ENCODE results near the gene MEIG1.
A peak's percentile ranks its signal among the peaks of the same experiment; 100 is the strongest.
"Not testable (repeated sequence)": the region's sequence is repeated elsewhere in the genome, so short reads cannot be mapped to it uniquely, and the experiment has no call there.

The MEIG1 gene

DNA sequence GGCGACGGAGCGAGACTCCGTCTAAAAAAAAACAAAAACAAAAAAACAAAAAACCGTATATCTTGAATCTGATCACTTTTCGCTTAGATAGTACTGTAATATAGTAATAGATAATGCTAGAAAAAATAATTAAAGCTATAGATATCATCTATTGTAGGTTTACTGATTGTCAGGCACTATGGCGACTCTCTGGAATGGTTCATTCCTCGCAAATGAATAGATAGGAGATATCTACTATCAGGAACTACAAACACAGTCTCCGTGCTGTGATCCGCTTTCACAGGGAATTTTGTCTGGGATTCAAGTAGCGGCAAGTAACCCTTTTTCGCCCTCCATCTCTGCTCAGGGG lies 342 bp upstream of the MEIG1 start:
- DNase-seq, result no peak

DNA sequence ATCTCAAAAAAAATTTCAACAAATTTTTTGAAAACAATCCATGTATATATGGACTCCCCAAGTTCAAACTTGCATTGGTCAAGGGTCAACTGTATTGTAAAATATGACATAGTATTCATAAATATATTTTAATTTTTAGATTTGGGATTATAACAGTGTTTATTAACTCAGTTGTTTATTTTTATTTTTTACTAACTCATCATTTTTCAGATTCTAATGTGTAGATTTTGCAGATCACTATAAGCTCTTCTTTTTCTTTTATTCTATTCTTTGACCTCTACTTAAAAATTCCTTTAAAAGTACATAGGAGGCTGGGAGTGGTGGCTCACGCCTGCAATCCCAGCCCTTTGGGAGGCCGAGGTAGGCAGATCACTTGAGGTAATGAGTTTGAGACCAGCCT lies 8.7 kb downstream of the MEIG1 start:
- DNase-seq, result no peak

- DNase-seq, result no peak
Measured at GRCh38 chr10:14971867-14972448, 12.8 kb downstream of the MEIG1 start.

DNA sequence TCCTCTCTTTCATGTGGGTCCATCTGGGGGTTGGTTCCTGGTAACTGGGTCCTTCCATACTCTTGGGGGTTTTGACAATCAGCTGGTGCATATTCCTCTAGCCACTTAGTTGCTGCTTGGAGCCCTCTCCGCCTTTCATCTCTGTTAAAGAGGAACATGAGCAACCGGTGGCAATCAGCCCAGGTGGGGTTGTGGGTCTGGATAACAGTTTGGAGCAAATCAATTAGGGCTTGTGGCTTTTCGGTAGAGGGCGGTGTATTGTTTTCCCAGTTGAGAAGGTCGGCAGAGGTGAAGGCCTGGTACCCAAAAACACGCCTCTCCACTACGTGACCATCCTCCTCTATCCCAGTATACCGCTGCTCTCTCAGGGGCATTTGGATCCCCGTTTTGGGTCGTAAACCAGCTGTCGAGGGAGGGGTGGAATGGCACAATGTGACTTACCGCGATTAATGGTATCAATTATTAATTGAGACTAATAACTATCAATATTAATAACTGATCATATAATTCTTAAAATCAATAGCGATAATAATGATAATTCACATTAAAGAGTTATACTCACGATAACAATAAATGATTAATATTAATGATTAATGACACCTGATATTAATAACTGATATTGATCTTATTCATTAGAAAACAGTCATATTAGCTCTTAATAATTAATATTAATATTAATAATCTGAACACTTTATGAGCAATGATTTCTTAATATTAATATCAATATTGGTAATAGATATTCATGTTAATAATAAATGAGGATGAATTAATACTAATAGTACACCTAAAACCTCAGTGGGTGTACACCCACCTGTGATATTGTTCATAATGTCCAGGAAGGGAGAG lies 15.2 kb downstream of the MEIG1 start:
- DNase-seq, result not testable (repeated sequence)

- no peak for DNase-seq
Measured at GRCh38 chr10:14975672-14976273, 16.6 kb downstream of the MEIG1 start.

- no peak for DNase-seq
Measured at GRCh38 chr10:14982744-14983143, 23.6 kb downstream of the MEIG1 start.

DNA sequence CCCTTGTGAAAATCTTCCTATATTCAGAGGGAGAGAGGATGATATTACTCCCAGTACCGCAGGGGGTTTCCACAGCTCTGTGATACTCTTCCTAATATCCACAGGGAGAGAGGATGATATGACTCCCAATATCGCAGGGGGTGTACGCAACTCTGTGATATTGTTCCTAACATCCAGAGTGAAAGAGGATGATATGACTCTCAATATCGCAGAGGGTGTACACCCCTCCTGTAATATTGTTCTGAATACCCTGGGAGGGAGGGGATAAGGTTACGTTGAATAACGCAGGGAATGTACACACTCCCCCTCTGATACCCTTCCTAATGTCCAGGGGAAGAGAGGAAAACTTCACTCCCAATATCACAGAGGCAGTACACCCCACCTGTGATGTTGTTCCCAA lies 30.4 kb downstream of the MEIG1 start:
- DNase-seq, result not testable (repeated sequence)

DNA sequence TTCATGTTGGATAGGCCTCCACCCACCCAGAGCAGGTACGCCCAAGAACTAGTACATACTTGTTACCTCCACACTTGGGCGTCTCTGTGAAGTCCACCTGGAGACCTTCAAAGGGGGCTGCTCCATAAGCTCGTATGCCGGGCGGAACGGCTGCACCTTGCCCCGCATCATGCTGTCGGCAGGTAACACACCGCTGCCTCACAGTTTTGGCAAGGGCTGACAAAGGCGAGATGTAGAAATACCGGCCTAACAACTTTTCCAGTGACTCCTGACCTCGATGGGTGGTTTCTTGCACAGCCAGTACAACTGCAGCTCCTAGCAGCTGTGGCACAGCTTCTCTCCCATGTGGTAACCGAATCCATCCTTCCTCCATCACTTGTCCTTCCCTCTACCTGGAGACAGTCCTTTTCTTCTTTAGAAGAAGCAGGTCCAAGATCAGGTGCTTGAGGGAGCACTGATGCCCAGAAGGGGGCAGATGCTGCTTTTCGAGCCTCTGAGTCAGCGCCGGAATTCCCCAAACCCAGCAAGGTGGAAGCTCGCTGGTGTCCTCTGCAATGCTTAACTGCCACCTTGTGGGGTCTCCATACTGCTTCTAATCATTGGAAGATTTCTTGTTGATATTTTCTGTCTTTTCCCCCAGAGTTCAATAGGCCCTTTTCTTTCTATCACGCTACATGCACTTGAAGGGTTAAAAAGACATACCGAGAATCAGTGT lies 32.0 kb downstream of the MEIG1 start:
- not testable (repeated sequence) for DNase-seq

DNA sequence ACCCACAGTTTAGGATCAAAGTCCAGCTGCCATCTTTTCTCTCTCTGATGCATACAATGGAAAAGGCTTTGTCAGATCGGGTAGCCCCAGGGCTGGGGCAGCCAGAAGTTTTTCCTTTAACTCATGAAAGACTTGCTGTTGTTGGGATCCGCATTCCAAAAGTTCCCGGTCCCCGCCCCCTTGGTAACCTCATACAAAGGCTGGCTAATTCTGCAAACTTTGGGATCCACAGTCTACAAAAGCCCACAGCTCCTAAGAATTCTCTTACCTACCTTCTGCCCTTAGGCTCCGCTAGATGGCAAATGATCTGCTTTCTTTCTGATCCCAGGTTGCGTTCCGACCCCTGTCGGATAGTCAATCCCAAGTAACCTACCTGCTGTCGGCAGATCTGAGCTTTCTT lies 33.1 kb downstream of the MEIG1 start:
- DNase-seq, result not testable (repeated sequence)

DNA sequence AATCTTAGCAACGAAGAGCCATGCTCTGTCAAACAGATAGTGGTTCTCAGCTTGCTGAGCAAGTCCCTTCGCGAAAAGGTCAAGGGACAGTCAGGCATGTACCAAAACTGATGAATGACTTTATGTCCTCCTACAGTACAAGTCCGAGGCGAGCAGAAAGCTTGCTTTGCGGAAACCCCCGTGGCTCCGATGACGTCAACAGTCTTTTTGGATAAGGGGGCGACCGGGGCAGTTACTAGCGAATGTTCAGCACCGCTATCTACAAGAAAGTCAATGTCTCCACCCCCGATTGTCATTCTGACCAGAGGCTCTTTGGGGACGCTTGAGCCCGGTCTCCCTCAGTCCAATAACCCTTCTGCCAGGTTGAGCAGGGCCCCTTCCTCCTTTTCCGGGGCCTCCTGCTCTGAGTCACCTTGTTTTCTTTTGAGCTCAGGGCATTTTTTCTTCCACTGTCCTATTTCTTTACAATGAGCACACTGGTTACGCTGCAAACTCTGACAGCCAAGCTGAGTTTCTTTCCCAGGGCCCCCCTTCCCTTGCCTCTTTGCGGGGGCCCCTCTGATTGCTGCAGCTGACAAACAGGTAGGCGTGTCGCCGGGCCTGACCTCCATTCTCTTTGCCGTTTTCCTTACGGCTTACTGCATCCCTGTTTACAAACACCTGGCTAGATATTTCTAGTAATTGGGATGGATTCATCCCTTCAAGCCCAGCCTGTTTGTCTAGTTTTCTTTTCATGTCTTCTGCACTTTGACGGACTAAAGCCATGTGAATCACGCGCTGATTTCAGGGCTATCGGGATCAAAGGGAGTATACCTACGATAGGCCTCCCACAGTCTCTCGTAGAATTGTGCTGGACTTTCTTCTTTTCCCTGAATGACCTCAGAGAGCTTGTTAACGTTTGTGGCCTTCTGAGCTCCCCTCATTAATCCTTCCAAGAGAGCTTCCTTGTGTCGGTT lies 34.6 kb downstream of the MEIG1 start:
- DNase-seq, result not testable (repeated sequence)

- no peak for DNase-seq
Measured at GRCh38 chr10:14995964-14996565, 36.9 kb downstream of the MEIG1 start.

GRCh38 chr10:15013530-15013929 lies 54.3 kb downstream of the MEIG1 start:
- DNase-seq, result peak; percentile 2

GRCh38 chr10:15015451-15015850 lies 56.3 kb downstream of the MEIG1 start:
- no peak for DNase-seq

GRCh38 chr10:15020966-15021365 lies 61.8 kb downstream of the MEIG1 start:
- not testable (repeated sequence) for DNase-seq
